ENCODE data around the gene LRRC71.

The LRRC71 gene

DNA sequence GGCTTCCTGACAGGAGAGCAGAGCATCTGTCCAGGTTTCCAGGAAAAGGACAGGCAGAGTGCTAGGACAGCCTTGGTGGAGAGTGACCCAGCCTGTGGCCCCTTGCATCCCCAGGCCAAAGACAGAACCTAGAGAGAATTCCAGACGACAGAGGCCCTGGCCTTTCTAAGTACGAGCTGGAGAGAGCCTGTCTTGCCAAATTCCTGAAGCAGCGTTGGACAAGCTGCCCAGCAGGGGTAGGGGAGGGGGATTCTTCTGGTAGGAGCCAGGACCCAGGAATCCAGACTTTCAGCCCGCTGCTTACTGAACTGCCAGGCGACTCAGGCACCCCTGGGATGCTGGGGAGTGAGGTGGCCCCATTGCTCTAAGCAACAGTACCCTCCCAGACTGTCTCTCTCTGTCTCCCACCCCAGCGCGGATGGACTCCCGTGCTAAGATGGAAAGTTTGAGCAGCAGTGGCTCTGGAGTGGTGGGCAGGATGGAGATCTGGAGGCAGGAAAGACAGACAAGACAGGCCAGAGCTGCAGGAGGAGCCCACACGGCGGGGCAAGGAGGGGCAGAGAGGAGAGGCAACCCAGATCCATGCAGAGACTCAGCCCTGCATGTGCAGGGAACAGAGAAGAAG, 35.8 kb upstream of the LRRC71 start:
- no peak for DNase-seq (ENCODE audit: extremely low read depth, low read depth)
- H3K4me3 ChIP-seq (replicated peaks; ENCODE audit: low read depth, low read length), result no peak overlapping the region
- TF ChIP-seq, protein P1, sequence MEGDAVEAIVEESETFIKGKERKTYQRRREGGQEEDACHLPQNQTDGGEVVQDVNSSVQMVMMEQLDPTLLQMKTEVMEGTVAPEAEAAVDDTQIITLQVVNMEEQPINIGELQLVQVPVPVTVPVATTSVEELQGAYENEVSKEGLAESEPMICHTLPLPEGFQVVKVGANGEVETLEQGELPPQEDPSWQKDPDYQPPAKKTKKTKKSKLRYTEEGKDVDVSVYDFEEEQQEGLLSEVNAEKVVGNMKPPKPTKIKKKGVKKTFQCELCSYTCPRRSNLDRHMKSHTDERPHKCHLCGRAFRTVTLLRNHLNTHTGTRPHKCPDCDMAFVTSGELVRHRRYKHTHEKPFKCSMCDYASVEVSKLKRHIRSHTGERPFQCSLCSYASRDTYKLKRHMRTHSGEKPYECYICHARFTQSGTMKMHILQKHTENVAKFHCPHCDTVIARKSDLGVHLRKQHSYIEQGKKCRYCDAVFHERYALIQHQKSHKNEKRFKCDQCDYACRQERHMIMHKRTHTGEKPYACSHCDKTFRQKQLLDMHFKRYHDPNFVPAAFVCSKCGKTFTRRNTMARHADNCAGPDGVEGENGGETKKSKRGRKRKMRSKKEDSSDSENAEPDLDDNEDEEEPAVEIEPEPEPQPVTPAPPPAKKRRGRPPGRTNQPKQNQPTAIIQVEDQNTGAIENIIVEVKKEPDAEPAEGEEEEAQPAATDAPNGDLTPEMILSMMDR (IDR thresholded peaks at IDR 0.05; ENCODE audit: low read depth, low read length, missing control alignments), result no peak

DNA sequence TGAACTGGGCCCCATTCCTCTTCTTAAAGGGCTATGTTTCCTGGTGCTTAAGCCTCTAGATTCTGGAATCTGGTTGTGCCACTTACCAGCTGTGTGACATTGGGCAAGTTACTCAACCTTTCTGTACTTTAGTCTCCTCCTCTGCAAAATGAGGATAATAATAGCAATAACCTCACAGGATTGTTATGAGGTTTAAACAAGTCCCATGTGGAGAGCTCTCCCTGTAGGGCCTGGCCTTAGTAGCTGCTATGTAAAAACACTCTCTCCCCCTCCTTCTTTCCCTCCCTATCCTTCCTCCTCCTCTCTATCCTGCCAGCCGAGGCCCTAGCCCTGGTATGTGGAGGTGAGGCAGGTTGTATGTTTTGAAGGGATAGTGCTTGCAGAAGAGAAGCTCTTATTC, 35.1 kb upstream of the LRRC71 start:
- H3K4me3 ChIP-seq (replicated peaks; ENCODE audit: low read depth, low read length), result no peak overlapping the region
- no peak for DNase-seq (ENCODE audit: extremely low read depth, low read depth)

DNA sequence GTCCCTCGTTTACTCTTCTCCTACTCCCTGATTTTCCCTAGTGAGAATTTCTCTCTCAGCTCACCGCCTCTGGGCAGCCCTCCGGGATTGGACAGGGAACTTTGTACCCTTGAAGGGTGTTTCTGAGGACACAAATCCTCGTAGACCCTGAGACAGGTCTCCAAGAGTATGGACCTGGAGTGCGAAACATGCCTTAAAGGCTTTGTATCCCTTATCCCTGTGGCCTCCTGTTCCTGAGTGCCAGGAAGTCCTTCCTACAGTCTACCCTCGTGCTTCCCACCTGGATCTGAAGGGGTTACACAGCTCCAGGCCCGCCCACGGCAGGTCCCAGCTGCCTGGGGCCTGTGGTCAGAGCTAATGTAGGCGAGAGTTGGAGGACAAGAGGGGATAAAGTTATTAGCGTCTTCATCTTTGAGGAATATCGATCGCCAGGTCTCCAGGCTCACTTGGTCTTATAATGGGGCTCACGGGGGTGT, 34.5 kb upstream of the LRRC71 start:
- TF ChIP-seq, protein P1 (IDR thresholded peaks at IDR 0.05; ENCODE audit: low read depth, low read length, missing control alignments), result no peak
- no peak for DNase-seq (ENCODE audit: extremely low read depth, low read depth)
- no peak overlapping the region for H3K4me3 ChIP-seq (replicated peaks; ENCODE audit: low read depth, low read length)

More for the DNA sequence above, 35.1 kb upstream of the LRRC71 start:
- TF ChIP-seq, protein P1 (IDR thresholded peaks at IDR 0.05; ENCODE audit: low read depth, low read length, missing control alignments), result no peak

DNA sequence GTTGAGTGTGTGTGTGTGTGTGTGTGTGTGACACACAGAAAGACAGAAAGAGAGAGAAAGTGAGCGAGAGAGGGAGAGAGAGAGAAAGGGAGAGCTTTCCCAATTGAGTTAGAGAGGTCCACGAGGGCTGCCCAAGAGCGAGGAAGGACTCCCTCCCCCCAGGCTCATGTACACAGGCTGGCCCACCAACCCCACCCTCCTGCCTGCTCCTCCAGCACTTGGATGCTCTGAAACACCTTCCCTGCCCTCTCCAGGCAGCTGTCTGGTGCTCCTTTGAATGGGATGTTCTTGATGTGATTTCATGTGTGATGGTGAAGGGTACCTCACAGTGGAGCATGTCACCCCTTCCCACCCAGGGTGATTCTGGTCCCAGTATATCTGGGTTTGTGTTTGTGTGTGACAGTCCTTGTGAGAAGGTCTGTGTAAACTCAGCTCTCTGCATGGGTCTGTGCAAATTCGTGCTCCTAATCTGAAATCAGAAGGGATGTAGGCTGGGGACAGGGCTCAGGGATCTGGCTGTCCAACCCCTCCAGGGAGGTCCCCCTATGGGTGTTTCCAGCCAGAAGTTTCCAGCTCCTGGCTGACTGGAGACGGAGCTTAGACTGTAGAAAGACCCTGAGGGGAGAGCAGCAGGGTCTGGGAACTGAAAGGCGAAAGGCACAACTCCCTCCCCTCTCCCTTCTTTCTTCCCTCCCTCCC, 33.7 kb upstream of the LRRC71 start:
- H3K4me3 ChIP-seq (replicated peaks; ENCODE audit: low read depth, low read length), result no peak overlapping the region
- DNase-seq (ENCODE audit: extremely low read depth, low read depth), result no peak
- TF ChIP-seq, protein P1 (IDR thresholded peaks at IDR 0.05; ENCODE audit: low read depth, low read length, missing control alignments), result no peak

DNA sequence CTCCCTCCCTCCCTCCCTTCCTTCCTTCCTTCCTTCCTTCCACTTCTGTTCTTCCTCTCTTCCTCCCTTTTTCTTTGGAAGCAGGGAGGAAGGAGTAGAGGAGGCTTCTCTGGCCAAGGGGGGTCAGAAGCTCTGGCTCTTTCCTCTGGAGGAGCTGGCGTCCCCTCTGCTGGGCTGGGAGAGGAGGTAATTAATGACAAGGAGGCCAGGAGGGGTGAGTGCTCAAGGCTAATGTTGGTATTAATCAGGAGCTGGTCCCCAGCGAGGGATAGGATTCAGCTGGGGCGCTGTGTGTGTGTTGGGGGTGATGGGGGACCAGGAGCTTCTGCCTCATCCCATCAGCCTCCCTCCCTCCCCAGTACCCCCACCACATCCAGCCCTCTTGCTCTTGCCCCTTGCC, 33.1 kb upstream of the LRRC71 start:
- TF ChIP-seq, protein P1 (IDR thresholded peaks at IDR 0.05; ENCODE audit: low read depth, low read length, missing control alignments), result no peak
- no peak for DNase-seq (ENCODE audit: extremely low read depth, low read depth)
- no peak overlapping the region for H3K4me3 ChIP-seq (replicated peaks; ENCODE audit: low read depth, low read length)

DNA sequence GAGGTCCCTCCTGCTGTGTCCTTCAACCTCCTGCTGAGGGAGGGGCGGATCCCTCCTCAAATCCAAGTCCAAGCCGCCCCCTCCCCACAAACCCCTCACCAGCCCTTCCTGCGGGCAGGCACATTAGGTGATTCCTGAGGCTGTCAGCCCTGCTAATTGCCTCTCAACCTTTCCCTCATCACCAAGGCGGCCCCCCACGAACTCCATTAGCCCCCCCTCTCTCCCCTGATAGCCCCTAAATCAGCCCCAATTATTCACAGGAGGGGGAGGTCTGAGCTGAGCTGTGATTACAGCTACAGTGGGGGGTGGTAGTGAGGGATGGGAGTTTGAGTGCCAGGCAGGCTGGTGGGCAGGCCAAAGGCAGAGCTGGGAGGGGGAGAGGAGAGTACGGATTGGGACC, 32.7 kb upstream of the LRRC71 start:
- TF ChIP-seq, protein P1 (IDR thresholded peaks at IDR 0.05; ENCODE audit: low read depth, low read length, missing control alignments), result no peak
- H3K4me3 ChIP-seq (replicated peaks; ENCODE audit: low read depth, low read length), result no peak overlapping the region
- no peak for DNase-seq (ENCODE audit: extremely low read depth, low read depth)
